ENCODE measurements around the gene PPIA.
"Not testable (repeated sequence)": the region's sequence is repeated elsewhere in the genome, so short reads cannot be mapped to it uniquely, and the experiment has no call there.

The PPIA gene

GRCh38 chr7:44796034-44796503, 412 bp upstream of the PPIA start:
- no peak for TF ChIP-seq CTCF (IDR thresholded peaks at IDR 0.05; ENCODE audit: extremely low read depth, insufficient read depth, missing control alignments)
- DNase-seq (ENCODE audit: low spot score): no peak
- in situ Hi-C loops (cut with MboI; ENCODE audit: low pct_unique_long_range_greater_than_20kb, low sequenced_read_pairs, unreplicated experiment): no loop called here

- TF ChIP-seq CTCF (IDR thresholded peaks at IDR 0.05; ENCODE audit: extremely low read depth, insufficient read depth, missing control alignments): peak; percentile 65
- DNase-seq (ENCODE audit: low spot score): peak; percentile 85
- in situ Hi-C loops (cut with MboI; ENCODE audit: low pct_unique_long_range_greater_than_20kb, low sequenced_read_pairs, unreplicated experiment): no loop called here
Measured at GRCh38 chr7:44797329-44798258, 1.1 kb downstream of the PPIA start.

- no peak for DNase-seq (ENCODE audit: low spot score)
- no peak for TF ChIP-seq CTCF (IDR thresholded peaks at IDR 0.05; ENCODE audit: extremely low read depth, insufficient read depth, missing control alignments)
Measured at GRCh38 chr7:44798649-44799305, 2.3 kb downstream of the PPIA start.

GRCh38 chr7:44799939-44800338, 3.5 kb downstream of the PPIA start:
- in situ Hi-C loops (cut with MboI; ENCODE audit: low pct_unique_long_range_greater_than_20kb, low sequenced_read_pairs, unreplicated experiment): no loop called here
- TF ChIP-seq CTCF (IDR thresholded peaks at IDR 0.05; ENCODE audit: extremely low read depth, insufficient read depth, missing control alignments): no peak
- no peak for DNase-seq (ENCODE audit: low spot score)

More at GRCh38 chr7:44798649-44799305, 2.3 kb downstream of the PPIA start:
- in situ Hi-C loops (cut with MboI; ENCODE audit: low pct_unique_long_range_greater_than_20kb, low sequenced_read_pairs, unreplicated experiment): no loop called here

- no peak for TF ChIP-seq CTCF (IDR thresholded peaks at IDR 0.05; ENCODE audit: extremely low read depth, insufficient read depth, missing control alignments)
- no peak for DNase-seq (ENCODE audit: low spot score)
- in situ Hi-C loops (cut with MboI; ENCODE audit: low pct_unique_long_range_greater_than_20kb, low sequenced_read_pairs, unreplicated experiment): no loop called here
Measured at GRCh38 chr7:44801890-44802289, 5.4 kb downstream of the PPIA start.

GRCh38 chr7:44802418-44803025, 6.0 kb downstream of the PPIA start:
- no peak for DNase-seq (ENCODE audit: low spot score)
- TF ChIP-seq CTCF (IDR thresholded peaks at IDR 0.05; ENCODE audit: extremely low read depth, insufficient read depth, missing control alignments): no peak
- in situ Hi-C loops (cut with MboI; ENCODE audit: low pct_unique_long_range_greater_than_20kb, low sequenced_read_pairs, unreplicated experiment): no loop called here

GRCh38 chr7:44803828-44804519, 7.5 kb downstream of the PPIA start:
- DNase-seq (ENCODE audit: low spot score); in situ Hi-C loops (cut with MboI; ENCODE audit: low pct_unique_long_range_greater_than_20kb, low sequenced_read_pairs, unreplicated experiment): not testable (repeated sequence)
